Transverse colon (tissue), 4 donors: ENCODE results near the gene L3MBTL4.

Source experiments
- EP300 ChIP-seq: sonication (generic); formaldehyde crosslinking; IDR thresholded peaks from one replicate; pipeline ENCODE4 v1.6.1; 2017; ENCODE audit warnings: antibody characterized with exemption, low read depth
- POLR2A ChIP-seq: fragments of 450-650 bp; IDR thresholded peaks from one replicate; pipeline ENCODE4 v1.6.1; 2016; ENCODE audit warnings: antibody characterized with exemption, mild to moderate bottlenecking, moderate library complexity
- POLR2AphosphoS5 ChIP-seq, 3 donors: sonication (generic); formaldehyde crosslinking; IDR thresholded peaks; one replicate each; pipeline ENCODE4 v1.6.1; 2016; ENCODE audit warnings: antibody characterized with exemption in 3 of 3
- TF ChIP-seq, protein P1 (sequence below), 5 experiments: fragments of 200-600 bp in 3 of 5; fragments of 450-650 bp in 2 of 5; sonication (generic) in 3 of 5; IDR thresholded peaks; 1 replicate in 2 of 5; 2 replicates in 3 of 5; pipeline ENCODE4 v1.5.1; 2016 to 2017; ENCODE audit warnings: antibody characterized with exemption in 5 of 5, inconsistent platforms in 3 of 5, mild to moderate bottlenecking in 2 of 5, moderate library complexity in 1 of 5

GRCh38 chr18:6203791-6204190 is 210.9 kb downstream of the L3MBTL4 start:
- TF ChIP-seq, protein P1, sequence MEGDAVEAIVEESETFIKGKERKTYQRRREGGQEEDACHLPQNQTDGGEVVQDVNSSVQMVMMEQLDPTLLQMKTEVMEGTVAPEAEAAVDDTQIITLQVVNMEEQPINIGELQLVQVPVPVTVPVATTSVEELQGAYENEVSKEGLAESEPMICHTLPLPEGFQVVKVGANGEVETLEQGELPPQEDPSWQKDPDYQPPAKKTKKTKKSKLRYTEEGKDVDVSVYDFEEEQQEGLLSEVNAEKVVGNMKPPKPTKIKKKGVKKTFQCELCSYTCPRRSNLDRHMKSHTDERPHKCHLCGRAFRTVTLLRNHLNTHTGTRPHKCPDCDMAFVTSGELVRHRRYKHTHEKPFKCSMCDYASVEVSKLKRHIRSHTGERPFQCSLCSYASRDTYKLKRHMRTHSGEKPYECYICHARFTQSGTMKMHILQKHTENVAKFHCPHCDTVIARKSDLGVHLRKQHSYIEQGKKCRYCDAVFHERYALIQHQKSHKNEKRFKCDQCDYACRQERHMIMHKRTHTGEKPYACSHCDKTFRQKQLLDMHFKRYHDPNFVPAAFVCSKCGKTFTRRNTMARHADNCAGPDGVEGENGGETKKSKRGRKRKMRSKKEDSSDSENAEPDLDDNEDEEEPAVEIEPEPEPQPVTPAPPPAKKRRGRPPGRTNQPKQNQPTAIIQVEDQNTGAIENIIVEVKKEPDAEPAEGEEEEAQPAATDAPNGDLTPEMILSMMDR (IDR thresholded peaks at IDR 0.05) = no peak
- TF ChIP-seq EP300 (no peak), POLR2A (no peak), POLR2AphosphoS5 (IDR thresholded peaks at IDR 0.05) (no peak)
